OCI-LY1 (cell line): Measurements from ENCODE around the gene KRT5.

Experiments
- H2AFZ ChIP-seq: fragments of 200-600 bp; sonication (generic), shearing (Covaris generic); 2 replicates; pipeline ENCODE4 v1.6.0; 2014; ENCODE audit warnings: antibody characterized with exemption, mild to moderate bottlenecking, low read length
- H3F3A ChIP-seq: fragments of 200-600 bp; sonication (generic), shearing (Covaris generic); 2 replicates; pipeline ENCODE4 v1.6.0; 2014; ENCODE audit warnings: mild to moderate bottlenecking, antibody characterized with exemption, low read length, moderate library complexity; ENCODE audit not compliant: insufficient read depth
- H3K27ac ChIP-seq: fragments of 200-600 bp; sonication (generic); 2 replicates; pipeline ENCODE4 v1.5.1; 2014; ENCODE audit warnings: low read length, mixed run types, mild to moderate bottlenecking, low read depth; ENCODE audit not compliant: poor library complexity, severe bottlenecking
- H3K27me3 ChIP-seq: fragments of 200-600 bp; sonication (generic); 2 replicates; pipeline ENCODE4 v1.6.0; 2014; ENCODE audit warnings: antibody characterized with exemption, mild to moderate bottlenecking, low read length, moderate library complexity; ENCODE audit not compliant: insufficient read depth
- H3K36me3 ChIP-seq: fragments of 200-600 bp; sonication (generic); 2 replicates; pipeline ENCODE4 v1.6.1; 2014; ENCODE audit warnings: mild to moderate bottlenecking, antibody characterized with exemption, low read length, moderate library complexity, mixed read lengths; ENCODE audit not compliant: insufficient read depth
- H3K4me1 ChIP-seq: fragments of 200-600 bp; sonication (generic); 2 replicates; pipeline ENCODE4 v1.5.1; 2014; ENCODE audit warnings: mild to moderate bottlenecking, low read length, moderate library complexity; ENCODE audit not compliant: insufficient read depth, severe bottlenecking
- H3K4me2 ChIP-seq: fragments of 200-600 bp; sonication (generic), shearing (Covaris generic); 2 replicates; pipeline ENCODE4 v1.6.1; 2014; ENCODE audit warnings: low read length
- H3K4me3 ChIP-seq: fragments of 200-600 bp; sonication (generic); 2 replicates; pipeline ENCODE4 v1.5.1; 2014; ENCODE audit warnings: low read length, low read depth, mild to moderate bottlenecking, mixed read lengths; ENCODE audit not compliant: poor library complexity, severe bottlenecking
- H3K79me2 ChIP-seq: fragments of 200-600 bp; shearing (Covaris generic); 2 replicates; pipeline ENCODE4 v1.6.1; 2016; ENCODE audit warnings: mixed run types, low read length, mixed read lengths; ENCODE audit not compliant: insufficient read depth
- H3K9ac ChIP-seq: fragments of 200-600 bp; sonication (generic), shearing (Covaris generic); 2 replicates; pipeline ENCODE4 v1.6.1; 2014; ENCODE audit warnings: mild to moderate bottlenecking, low read length, mixed read lengths
- H3K9me2 ChIP-seq: fragments of 200-600 bp; sonication (generic), shearing (Covaris generic); 2 replicates; pipeline ENCODE4 v1.6.1; 2014; ENCODE audit warnings: low read depth, mild to moderate bottlenecking, low read length, mixed read lengths
- H3K9me3 ChIP-seq: fragments of 200-600 bp; shearing (Covaris generic); 2 replicates; pipeline ENCODE4 v1.6.1; 2014; ENCODE audit warnings: low read length, mixed read lengths
- H4K20me1 ChIP-seq: fragments of 200-600 bp; sonication (generic), shearing (Covaris generic); 2 replicates; pipeline ENCODE4 v1.6.0; 2016; ENCODE audit warnings: mild to moderate bottlenecking, low read length; ENCODE audit not compliant: insufficient read depth
- CTCF ChIP-seq: fragments of 200-600 bp; sonication (generic), shearing (Covaris generic); IDR thresholded peaks from 2 replicates; pipeline ENCODE4 v1.5.1; 2017; ENCODE audit warnings: mild to moderate bottlenecking, antibody characterized with exemption, low read length, moderate library complexity, mixed read lengths
- EZH2 ChIP-seq: fragments of 200-600 bp; sonication (generic), shearing (Covaris generic); IDR thresholded peaks from 2 replicates; pipeline ENCODE4 v1.8.0; 2017; ENCODE audit warnings: borderline replicate concordance, mixed run types, mild to moderate bottlenecking, antibody characterized with exemption, low read length, moderate library complexity, mixed read lengths

KRT5 gene

DNA sequence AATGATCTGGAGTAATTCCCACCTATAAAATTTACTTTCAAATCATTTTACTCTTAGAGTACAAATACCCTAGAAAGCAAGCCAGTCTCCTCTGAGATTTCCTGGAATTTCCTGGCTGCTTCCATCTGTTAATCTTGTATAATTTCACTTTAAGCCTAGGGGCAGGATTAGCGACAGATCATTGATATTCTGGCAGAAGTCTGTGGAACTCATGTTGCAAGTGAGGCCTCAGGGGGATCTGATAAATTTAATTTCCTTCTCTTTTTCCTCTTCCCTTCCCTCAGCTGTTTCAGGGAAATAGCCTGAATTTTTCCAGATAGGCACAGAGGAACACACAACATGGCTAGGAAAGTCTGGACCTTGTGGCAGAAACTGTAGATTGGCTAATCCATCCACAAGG, 21.2 kb downstream of the KRT5 start:
- Histone ChIP-seq H3K4me1 (no peaks in the 10 kb centered on the region), H3K27me3 (no peaks in the 10 kb centered on the region), H4K20me1 (no peaks in the 10 kb centered on the region), H3K79me2 (no peaks in the 10 kb centered on the region), H3K9me3 (no peaks in the 10 kb centered on the region), H3K4me3 (no peak overlapping the region), H3K36me3 (no peaks in the 10 kb centered on the region), H3K9me2 (no peaks in the 10 kb centered on the region), H2AFZ (no peak overlapping the region), H3K4me2 (no peak overlapping the region), H3F3A (no peaks in the 10 kb centered on the region), H3K27ac (no peak overlapping the region), H3K9ac (no peak overlapping the region)
- TF ChIP-seq EZH2 (no peak), CTCF (no peak)

- Histone ChIP-seq H3K36me3 (no peaks in the 10 kb centered on the region), H3K9me2 (no peaks in the 10 kb centered on the region), H3K27ac (no peak overlapping the region), H3K79me2 (no peaks in the 10 kb centered on the region), H3K4me3 (no peak overlapping the region), H3K27me3 (no peaks in the 10 kb centered on the region), H3K9ac (no peak overlapping the region), H3K9me3 (no peaks in the 10 kb centered on the region), H4K20me1 (no peaks in the 10 kb centered on the region), H3F3A (no peaks in the 10 kb centered on the region), H3K4me1 (no peaks in the 10 kb centered on the region), H3K4me2 (no peak overlapping the region), H2AFZ (no peak overlapping the region)
- no peak for TF ChIP-seq EZH2
- no peak for TF ChIP-seq CTCF
These were observed 22.2 kb downstream of the KRT5 start for GRCh38 chr12:52497975-52498374.

DNA sequence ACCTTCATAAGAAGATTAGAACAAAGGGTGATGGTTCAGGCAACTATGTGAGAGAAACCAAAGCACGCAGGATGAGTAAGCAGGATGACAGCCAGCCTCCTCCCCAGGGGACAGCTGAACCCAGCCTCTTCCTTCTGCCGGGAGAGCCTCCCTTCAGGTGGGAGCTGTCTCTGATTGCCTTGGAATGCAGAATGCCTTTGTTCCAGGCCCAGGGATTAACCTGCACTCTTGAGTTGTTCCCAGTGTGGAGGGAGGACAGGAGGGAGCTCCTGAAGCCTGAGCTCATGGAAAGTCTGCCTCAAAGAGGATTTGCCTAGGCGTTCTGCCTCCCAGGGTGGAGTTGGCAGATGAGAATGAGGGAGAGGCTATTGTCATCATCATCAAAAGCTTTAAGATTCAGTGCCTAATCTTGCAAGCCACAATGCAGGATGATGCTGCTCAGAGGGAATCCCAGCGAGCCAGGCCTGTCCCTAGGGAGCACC, 23.6 kb downstream of the KRT5 start:
- Histone ChIP-seq H3K9ac (no peak overlapping the region), H3F3A (no peaks in the 10 kb centered on the region), H3K9me3 (no peaks in the 10 kb centered on the region), H3K27me3 (no peaks in the 10 kb centered on the region), H3K36me3 (no peaks in the 10 kb centered on the region), H3K27ac (no peak overlapping the region), H3K4me3 (no peak overlapping the region), H2AFZ (no peak overlapping the region), H3K79me2 (no peaks in the 10 kb centered on the region), H3K4me2 (no peak overlapping the region), H3K4me1 (no peaks in the 10 kb centered on the region), H3K9me2 (no peaks in the 10 kb centered on the region), H4K20me1 (no peaks in the 10 kb centered on the region)
- TF ChIP-seq CTCF (no peak), EZH2 (no peak)
